Measurements from ENCODE around the gene PI16.

- TF ChIP-seq, protein P1, sequence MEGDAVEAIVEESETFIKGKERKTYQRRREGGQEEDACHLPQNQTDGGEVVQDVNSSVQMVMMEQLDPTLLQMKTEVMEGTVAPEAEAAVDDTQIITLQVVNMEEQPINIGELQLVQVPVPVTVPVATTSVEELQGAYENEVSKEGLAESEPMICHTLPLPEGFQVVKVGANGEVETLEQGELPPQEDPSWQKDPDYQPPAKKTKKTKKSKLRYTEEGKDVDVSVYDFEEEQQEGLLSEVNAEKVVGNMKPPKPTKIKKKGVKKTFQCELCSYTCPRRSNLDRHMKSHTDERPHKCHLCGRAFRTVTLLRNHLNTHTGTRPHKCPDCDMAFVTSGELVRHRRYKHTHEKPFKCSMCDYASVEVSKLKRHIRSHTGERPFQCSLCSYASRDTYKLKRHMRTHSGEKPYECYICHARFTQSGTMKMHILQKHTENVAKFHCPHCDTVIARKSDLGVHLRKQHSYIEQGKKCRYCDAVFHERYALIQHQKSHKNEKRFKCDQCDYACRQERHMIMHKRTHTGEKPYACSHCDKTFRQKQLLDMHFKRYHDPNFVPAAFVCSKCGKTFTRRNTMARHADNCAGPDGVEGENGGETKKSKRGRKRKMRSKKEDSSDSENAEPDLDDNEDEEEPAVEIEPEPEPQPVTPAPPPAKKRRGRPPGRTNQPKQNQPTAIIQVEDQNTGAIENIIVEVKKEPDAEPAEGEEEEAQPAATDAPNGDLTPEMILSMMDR (IDR thresholded peaks at IDR 0.05; ENCODE audit: poor library complexity, severe bottlenecking), result no peak
- TF ChIP-seq EZH2 (IDR thresholded peaks at IDR 0.05; ENCODE audit: borderline replicate concordance, insufficient read depth, low read length, poor library complexity, severe bottlenecking) (no peak), REST (IDR thresholded peaks at IDR 0.05; ENCODE audit: borderline replicate concordance) (no peak), MXI1 (conservative IDR thresholded peaks at IDR 0.05; ENCODE audit: poor library complexity, severe bottlenecking) (no peak)
Measured at GRCh38 chr6:36978421-36979346, 24.1 kb downstream of the PI16 start.

Measured in neural cell (in vitro differentiated cells).